COLO829 (cell line): ENCODE results near the gene CHRNA5.
"Not testable (repeated sequence)": the region's sequence is repeated elsewhere in the genome, so short reads cannot be mapped to it uniquely, and the experiment has no call there.

Experiments
- DNase-seq: peaks from one replicate; pipeline ENCODE4 v3.0.0; 2012; ENCODE audit warnings: low spot score

CHRNA5 gene

DNA sequence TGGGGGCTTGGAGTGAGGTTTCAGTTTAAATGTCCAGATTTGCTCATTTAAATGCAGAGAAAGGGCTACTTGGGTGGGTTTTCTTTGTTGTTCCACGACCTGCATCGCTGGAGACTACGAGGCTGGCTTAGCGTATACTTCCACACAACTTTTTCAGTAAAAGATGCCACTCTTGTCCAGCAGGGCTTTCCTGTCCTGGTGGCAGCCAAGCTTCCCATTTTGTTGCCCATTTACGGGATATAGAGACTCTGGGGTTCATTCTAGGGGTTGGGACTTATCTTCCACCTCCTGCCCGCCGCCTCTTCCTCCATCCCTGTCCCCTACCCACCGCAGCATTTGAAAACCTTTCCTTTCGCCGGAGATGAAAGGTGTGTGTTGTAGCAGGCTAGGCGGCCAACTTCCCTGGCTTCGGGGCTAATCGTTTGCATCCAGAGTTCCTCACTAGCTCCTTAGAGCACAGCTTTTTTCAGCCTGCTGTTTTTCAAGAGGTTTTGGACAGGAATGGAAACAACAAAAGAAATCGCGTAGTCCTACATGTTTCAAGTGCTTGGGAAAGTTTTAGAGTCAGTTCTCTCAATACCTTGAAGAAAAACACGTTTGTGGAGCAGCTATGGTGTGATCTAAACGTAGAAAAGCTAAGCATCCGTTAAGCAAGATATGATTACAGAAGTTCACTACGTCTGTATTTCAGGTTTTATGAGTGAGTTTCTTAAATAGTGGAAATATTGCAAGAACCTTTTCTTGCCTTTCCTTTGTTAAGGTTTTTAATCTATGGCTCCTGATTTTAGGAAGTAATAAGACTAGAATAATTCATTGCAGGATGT, 843 bp downstream of the CHRNA5 start:
- peak; percentile 9 for DNase-seq

- DNase-seq, result no peak
Observed at GRCh38 chr15:78567531-78567930, 2.2 kb downstream of the CHRNA5 start.

DNA sequence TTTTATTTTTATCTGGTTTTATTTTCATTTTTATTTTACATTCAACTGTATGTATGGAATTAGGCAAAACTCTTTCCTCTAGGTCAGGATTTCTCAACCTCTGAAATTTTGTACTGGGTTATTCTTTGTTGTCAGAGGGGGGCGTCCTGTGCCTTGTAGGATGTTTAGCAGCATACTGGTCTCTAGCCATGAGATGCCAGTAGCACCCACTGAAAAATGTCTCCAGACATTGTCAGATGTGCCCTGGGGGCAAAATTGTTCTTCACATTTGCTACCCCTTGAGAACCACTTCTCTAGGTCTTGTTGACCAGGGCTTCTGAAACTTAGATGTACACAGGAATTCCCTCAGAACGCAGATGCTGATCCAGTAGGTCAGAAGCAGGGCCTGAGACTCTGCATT, 5.4 kb downstream of the CHRNA5 start:
- no peak for DNase-seq

DNA sequence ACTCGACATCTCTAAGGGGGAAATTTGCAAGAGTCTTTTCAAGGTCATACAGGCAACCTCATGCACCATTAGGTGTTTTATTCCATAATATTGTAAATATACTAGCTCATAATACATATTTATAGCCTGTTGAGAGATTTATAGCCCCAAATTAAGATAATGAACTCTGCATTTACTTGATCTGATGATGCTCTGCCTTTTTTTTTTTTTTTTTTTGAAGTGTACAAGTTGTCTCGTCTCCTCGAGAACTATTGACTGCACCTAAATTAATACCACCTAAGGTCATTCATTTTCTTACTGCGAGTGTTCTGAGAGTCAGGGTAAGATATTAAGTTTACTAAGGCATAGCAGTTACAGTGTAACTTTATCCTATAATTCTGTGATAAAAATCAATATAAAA, 6.1 kb downstream of the CHRNA5 start:
- DNase-seq, result no peak

- no peak for DNase-seq
Observed at GRCh38 chr15:78573416-78573815, 8.1 kb downstream of the CHRNA5 start.

GRCh38 chr15:78574944-78575343, 9.6 kb downstream of the CHRNA5 start:
- no peak for DNase-seq

- no peak for DNase-seq
Observed at GRCh38 chr15:78597583-78597982, 32.3 kb downstream of the CHRNA5 start.

DNA sequence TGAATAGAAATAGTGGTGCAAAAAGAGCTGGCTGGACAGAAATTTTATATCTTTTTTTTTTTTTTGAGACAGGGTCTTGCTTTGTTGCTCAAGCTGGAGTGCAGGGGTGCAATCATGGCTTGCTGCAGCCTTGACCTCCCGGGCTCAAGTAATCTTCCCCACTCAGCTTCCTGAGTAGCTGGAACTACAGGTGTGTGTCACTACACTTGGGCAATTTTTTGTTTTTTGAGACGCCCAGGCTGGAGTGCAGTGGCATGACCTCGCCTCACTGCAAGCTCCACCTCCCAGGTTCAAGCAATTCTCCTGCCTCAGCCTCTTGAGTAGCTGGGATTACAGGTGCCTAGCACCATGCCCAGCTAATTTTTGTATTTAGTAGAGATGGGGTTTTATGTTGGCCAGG, 33.0 kb downstream of the CHRNA5 start:
- no peak for DNase-seq

DNA sequence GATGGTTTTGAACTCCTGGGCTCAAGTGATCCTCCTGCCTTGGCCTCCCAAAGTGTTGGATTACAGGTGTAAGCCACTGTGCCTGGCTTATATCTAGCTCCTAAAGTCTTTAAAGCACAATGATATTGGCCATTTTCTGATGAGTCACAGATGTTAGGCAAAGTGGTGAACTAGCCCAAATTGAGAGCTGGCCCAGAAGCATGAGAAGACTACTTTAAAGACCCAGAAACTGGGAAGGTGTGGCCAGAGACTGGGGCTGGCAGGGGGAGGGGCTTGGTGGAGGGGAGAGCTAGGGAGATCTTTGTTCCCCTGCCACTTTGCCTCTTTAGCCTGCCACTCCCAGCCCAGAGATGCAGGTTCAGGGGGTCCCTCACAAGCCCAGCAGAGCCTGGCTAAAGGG, 33.9 kb downstream of the CHRNA5 start:
- DNase-seq, result no peak

GRCh38 chr15:78603467-78603866, 38.1 kb downstream of the CHRNA5 start:
- no peak for DNase-seq

GRCh38 chr15:78604420-78604819, 39.1 kb downstream of the CHRNA5 start:
- no peak for DNase-seq

DNA sequence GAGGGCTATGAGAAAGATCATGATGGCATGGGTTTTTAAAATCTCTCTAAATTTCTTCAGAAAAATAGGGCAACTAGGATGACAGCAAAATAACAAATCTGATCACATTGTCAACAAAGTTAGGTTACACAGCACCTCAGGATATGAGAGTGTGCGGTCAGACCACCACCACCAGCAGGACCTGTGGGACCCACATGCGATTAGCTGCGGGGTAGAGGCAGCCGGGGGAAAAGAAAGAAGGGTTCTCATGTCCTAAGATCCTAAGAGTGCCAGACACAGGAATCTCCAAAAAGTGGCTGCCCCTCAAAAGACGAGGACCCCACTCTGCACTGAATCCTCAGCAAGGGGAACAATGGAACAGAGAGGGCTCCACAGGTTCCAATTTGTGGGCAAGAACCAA, 39.9 kb downstream of the CHRNA5 start:
- no peak for DNase-seq

GRCh38 chr15:78605680-78606079, 40.4 kb downstream of the CHRNA5 start:
- no peak for DNase-seq

DNA sequence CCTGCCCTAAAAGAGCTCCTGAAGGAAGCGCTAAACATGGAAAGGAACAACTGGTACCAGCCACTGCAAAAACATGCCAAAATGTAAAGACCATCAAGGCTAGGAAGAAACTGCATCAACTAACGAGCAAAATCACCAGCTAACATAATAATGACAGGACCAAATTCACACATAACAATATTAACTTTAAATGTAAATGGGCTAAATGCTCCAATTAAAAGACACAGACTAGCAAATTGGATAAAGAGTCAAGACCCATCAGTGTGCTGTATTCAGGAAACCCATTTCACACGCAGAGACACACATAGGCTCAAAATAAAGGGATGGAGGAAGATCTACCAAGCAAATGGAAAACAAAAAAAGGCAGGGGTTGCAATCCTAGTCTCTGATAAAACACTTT, 44.2 kb downstream of the CHRNA5 start:
- not testable (repeated sequence) for DNase-seq

- DNase-seq, result no peak
Observed at GRCh38 chr15:78614021-78614420, 48.7 kb downstream of the CHRNA5 start.

DNA sequence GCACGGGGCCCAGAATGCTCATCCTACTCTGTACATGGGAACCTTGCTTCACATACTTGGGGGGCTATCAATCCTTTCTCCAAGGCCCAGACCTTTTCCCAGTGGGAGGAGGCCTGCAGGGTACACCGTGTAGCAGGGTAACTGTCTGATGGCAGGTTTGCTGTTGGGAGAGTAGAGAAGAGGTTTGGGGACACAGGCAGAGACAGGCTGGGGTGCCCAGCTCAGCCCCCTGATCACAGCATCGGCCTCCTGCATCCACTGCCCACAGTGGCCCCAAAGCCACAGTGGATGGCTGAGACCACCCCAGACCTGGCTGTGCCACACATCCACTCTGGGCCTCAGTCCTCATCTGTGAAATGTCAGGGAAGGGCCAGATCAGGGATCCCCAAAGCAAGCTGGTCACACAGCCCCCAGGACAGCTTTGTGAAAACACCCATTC, 49.9 kb downstream of the CHRNA5 start:
- no peak for DNase-seq

DNA sequence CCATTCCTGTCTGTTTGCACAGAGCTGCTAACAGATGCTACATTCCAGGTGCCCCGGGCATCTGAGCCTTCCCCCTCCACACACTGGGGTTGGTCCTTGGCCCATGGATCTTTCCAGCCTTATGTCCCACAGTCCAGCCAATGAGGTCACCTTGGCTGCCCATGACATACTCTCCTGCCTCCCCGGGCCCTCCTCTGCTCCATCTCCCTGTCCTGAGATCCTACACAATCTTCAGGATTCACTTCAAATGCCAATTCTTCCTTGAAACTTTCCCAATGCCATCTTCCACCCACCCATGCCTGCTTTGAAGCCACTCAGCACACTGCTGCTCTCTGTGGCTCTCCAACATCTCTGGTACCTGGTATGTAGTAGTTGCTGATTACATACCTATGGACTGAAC, 51.2 kb downstream of the CHRNA5 start:
- no peak for DNase-seq

GRCh38 chr15:78617076-78617475, 51.8 kb downstream of the CHRNA5 start:
- no peak for DNase-seq

GRCh38 chr15:78617516-78617915, 52.2 kb downstream of the CHRNA5 start:
- DNase-seq, result peak; percentile 20

DNA sequence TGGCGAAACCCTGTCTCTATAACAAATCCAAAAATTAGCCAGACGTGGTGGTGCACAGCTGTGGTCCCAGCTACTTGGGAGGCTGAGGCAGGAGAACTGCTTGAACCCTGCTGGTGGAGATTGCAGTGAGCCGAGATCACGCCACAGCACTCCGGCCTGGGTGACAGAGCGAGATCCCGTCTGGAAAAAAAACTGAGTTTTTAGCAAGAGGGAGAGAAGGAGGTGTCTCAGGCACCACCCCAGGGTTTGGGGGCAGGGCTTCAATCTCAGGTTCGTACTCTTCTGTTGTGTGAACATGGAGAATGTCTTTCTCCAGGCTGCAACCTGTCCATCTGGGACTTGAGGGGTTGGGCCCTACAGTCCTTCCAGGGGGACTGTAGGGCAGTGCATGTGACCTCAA, 52.7 kb downstream of the CHRNA5 start:
- DNase-seq, result no peak

GRCh38 chr15:78618490-78618934, 53.2 kb downstream of the CHRNA5 start:
- DNase-seq, result peak; percentile 82

GRCh38 chr15:78619022-78619950, 54.0 kb downstream of the CHRNA5 start:
- no peak for DNase-seq

- DNase-seq, result no peak
Observed at GRCh38 chr15:78620021-78620526, 54.8 kb downstream of the CHRNA5 start.
